K562 (cell line): ENCODE measurements around the gene PRPH2. TPM values are rescaled to one million over a fixed set of nuclear protein-coding genes. Genes with fewer than 3 reads are reported as not detected.

Source experiments
- ESRRA ChIP-seq: fragments of 450-650 bp; IDR thresholded peaks from 2 replicates; pipeline ENCODE4 v1.6.1; 2014; ENCODE audit warnings: low read depth, mild to moderate bottlenecking, moderate library complexity, borderline replicate concordance
- ETS1 ChIP-seq: conservative IDR thresholded peaks from 2 replicates; pipeline ENCODE4 v1.6.1; 2011; ENCODE audit warnings: low read depth, mild to moderate bottlenecking, low read length; ENCODE audit not compliant: control insufficient read depth
- MGA ChIP-seq: fragments of 450-650 bp; IDR thresholded peaks from 2 replicates; pipeline ENCODE4 v1.6.1; 2016; ENCODE audit warnings: mild to moderate bottlenecking, moderate library complexity
- NCOA4 ChIP-seq: fragments of 450-650 bp; IDR thresholded peaks from 2 replicates; pipeline ENCODE4 v1.6.1; 2018; ENCODE audit warnings: mild to moderate bottlenecking; ENCODE audit not compliant: partially characterized antibody
- PPARD ChIP-seq: fragments of 250-450 bp; sonication (Bioruptor Pico); IDR thresholded peaks from 2 replicates; pipeline ENCODE4 v1.8.0; 2022; ENCODE audit warnings: inconsistent platforms, mild to moderate bottlenecking, moderate library complexity
- RBM39 ChIP-seq: fragments of 200-400 bp; formaldehyde crosslinking; optimal IDR thresholded peaks from 2 replicates; pipeline ENCODE3; 2018; ENCODE audit warnings: low read depth, low read length
- polyA plus RNA-seq, 8 experiments: library from polyadenylated mRNA; depleted of rRNA in 4 of 8; stranded (reverse) in 5 of 8; unstranded in 3 of 8; fragments of >200 nt; fragmentation: Nextera tagmentation in 2 of 8; fragmentation: Illumina TruSeq in 1 of 8; extraction: Ambion mirVana in 2 of 8; extraction: Trizol in 1 of 8; gene quantifications; 2 replicates each; pipeline versions ENCODE4 v1.2.1 to v1.2.3, GENCODE V29; 2011 to 2014; ENCODE audit warnings: inconsistent platforms in 1 of 8, missing spikeins in 1 of 8
- total RNA-seq, 7 experiments: library from RNA; depleted of rRNA in 6 of 7; stranded (reverse); fragments of >200 nt in 6 of 7; fragmentation: Illumina TruSeq in 2 of 7; extraction: Trizol in 2 of 7; gene quantifications; 2 replicates each; pipeline versions ENCODE4 v1.2.1 to v1.2.3, GENCODE V29; 2011 to 2021; ENCODE audit warnings: low replicate concordance in 1 of 7

Gene PRPH2
- total and polyA plus RNA-seq, 9 of the 15 experiments (the other 6 are each of a cell fraction or from before 2014, with no cell fraction given) = 0.03 to 0.11 (median 0.03) TPM; not detected in 5

GRCh38 chr6:42745083-42745639 is 22.8 kb upstream of the PRPH2 start (continued):
- TF ChIP-seq MGA (no peak), NCOA4 (no peak), ETS1 (peak; percentile 68), ESRRA (peak; percentile 34; the same call in 1 of the 2 replicates), PPARD (CRISPR knock-in tag) (peak; percentile 31; the same call in 1 of the 2 replicates), RBM39 (no peak)
